HG02623 (cell line): Measurements from ENCODE around the gene LOC128125822.
"Not testable (repeated sequence)": the region's sequence is repeated elsewhere in the genome, so short reads cannot be mapped to it uniquely, and the experiment has no call there.

Experiments
- ATAC-seq: cut with Tn5 transposase; IDR thresholded peaks from one replicate; pipeline ENCODE4 v1.9.1; 2021; ENCODE audit warnings: moderate library complexity; ENCODE audit not compliant: unreplicated experiment

LOC128125822 gene

GRCh38 chr6:63581355-63582013, 9.2 kb downstream of the LOC128125822 start:
- no peak for ATAC-seq

GRCh38 chr6:63582579-63583231, 10.4 kb downstream of the LOC128125822 start:
- no peak for ATAC-seq

GRCh38 chr6:63584125-63584514, 11.8 kb downstream of the LOC128125822 start:
- ATAC-seq = no peak

DNA sequence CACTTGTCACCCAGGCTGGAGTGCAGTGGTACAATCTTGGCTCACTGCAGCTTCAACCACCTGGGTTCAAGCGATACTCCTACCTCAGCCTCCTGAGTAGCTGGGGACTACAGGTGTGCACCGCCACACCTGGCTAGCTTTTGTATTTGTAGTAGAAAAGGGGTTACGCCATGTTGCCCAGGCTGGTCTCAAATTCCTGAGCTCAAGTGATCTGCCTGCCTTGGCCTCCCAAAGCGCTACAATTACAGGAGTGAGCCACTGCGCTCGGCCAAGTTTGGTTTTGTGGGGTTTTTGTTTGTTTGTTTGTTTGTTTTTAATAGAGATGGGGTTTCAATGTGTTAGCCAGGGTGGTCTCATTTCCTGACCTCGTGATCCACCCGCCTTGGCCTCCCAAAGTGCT, 12.3 kb downstream of the LOC128125822 start:
- ATAC-seq = no peak

- ATAC-seq = not testable (repeated sequence)
These were observed 13.4 kb downstream of the LOC128125822 start for GRCh38 chr6:63585652-63586051.

DNA sequence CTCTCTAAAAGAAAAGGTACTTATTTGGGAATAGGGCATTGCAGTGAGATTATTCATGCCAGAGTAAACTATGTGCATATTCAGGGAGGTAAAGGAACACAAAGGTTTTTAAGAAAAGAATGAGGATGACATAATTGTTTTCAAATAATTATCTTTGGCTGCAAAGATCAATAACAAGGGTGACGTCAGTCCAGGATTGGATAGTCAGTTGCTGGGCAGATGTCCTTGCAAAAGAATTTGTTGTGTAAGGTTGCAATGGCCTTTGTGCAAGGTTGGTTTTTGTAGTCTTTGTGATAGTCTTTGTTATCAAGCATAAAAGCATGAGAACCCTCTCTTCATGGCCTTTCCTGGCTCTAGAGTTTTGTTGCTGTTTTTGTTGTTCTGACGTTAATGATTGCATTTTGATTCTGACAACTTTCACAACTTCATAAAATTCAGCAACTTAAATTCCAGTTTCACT, 17.7 kb downstream of the LOC128125822 start:
- no peak for ATAC-seq

DNA sequence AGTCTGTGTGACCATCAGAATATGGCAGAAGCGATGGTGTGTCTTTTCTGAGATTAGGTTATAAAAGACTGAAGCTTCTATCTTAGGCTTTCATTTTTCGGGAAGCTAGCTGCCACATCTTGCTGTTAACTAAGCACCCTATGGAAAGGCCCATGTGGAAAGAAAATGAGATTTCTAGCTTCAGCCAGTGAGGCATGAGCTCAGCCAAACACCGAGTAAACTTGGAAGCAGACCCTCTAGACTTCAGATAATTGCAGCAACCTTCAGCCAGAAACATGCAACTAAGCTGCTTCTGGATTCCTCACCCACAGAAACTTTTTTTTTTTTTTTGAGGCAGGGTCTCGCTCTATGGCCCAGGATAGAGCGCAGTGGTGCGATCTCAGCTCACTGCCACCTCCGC, 20.6 kb downstream of the LOC128125822 start:
- ATAC-seq = no peak

- ATAC-seq = no peak
These were observed 25.1 kb downstream of the LOC128125822 start for GRCh38 chr6:63597141-63598048.

DNA sequence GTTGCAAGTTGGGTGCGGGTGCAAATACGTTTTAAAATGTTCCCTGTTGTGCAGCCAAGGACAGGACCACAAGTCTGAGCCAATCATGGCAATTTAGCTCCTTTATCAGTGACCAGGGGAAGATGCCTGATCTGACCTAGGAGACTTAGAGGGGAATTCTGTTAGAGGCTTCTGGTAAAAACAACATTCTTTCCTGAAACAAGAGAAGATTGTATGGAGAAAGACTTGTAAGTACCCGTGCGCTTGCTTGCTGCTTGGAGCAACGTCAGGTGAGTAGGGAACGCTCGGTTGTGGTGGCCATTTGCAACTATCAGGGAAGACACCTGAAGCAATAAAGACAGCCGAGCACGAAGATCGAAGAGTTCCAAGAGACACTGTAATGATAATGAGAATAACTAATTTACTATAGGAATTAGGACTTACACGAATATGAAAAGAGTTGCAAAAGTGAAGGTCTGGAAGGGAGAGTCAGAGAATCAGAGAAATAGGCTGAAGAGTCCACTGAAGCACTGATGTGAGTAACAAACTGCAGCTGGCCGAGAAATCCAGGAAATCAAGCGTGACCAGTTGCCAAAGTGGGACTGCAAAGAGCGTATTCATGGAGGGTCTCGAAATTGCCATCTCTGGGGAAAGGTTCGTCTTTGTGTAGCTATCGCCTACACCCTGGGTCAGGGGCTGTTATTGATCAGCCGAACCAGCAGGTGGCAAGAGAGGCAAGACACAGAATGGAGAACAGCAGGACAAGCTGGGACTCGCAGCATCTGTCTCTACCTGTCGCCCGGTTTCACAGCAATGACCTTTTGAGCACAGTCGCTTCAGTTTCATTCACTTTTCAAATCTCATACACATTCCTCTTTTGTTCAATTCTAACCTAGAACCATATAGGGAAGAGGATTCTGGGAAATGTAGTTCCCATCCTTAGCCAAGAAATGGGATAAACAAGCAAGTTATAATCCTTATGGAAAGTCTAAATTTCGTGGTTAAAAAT, 26.1 kb downstream of the LOC128125822 start:
- ATAC-seq = peak; percentile 100

DNA sequence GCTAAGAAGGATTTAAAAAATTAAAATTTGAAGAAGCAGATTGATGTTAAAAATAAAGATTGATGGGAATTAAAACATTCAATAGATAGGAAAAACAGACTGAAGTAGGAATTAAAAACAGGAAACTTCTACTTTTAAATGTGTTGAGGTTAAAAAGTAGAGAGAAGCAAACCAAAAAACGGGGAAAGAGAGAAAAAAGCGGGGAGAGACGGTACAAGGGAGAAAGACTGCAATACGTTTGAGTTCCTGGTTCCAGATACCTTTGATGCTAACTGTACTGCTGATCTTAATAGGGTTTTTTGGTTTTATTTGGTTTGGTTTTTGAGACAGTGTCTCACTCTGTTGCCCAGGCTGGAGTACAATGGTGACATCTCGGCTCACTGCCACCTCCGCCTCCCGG, 27.0 kb downstream of the LOC128125822 start:
- ATAC-seq = no peak

GRCh38 chr6:63600136-63600535, 27.9 kb downstream of the LOC128125822 start:
- no peak for ATAC-seq

DNA sequence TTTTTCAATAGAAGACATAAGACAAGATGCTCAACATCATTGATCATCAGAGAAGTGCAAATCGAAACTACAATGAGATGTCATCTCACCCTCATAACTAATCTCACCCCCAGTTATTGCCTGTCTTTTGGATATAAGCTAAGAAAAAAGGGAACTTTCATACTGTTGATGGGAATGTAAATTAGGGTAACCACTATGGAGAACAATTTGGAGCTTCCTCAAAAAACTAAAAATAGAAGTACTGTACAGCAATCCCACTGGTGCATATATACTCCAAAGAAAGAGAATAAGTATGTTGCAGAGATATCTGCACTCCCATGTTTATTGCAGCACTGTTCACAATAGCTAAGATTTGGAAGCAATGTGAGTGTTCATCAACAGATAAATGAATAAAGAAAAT, 37.0 kb downstream of the LOC128125822 start:
- no peak for ATAC-seq

- no peak for ATAC-seq
These were observed 38.7 kb downstream of the LOC128125822 start for GRCh38 chr6:63610944-63611343.

- no peak for ATAC-seq
These were observed 39.3 kb downstream of the LOC128125822 start for GRCh38 chr6:63611560-63611959.

DNA sequence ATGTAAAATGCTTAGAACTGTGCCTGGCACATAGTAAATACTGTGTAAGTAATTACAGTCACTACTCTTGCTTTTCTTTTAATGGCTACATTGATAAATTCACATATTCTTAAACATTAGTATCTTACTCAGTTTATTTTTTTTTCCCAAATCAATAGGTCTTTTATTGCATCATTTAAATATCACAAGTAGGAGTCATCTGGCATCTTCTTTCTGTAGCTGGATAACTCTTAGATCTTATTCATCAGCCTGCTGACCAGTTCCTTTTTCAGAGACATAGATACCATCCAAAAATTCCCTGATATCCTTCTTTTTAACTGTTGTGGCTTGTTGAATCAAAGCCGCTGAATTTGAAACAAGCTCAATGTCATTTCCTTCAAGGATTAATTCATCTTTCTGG, 43.3 kb downstream of the LOC128125822 start:
- no peak for ATAC-seq
